Activated naive CD8-positive, alpha-beta T cell treated with anti-CD3 and anti-CD28 coated beads for 36 hours (primary cell): ENCODE results near the gene AMER3. TPM values are rescaled to one million over a fixed set of nuclear protein-coding genes. Genes with fewer than 3 reads are reported as not detected.
"Not testable (repeated sequence)": the region's sequence is repeated elsewhere in the genome, so short reads cannot be mapped to it uniquely, and the experiment has no call there.

Experiments
- DNase-seq: peaks from one replicate; pipeline ENCODE4 v3.0.0; 2021
- H3K27ac Mint-ChIP-seq: one replicate; pipeline ENCODE4 v1.8.0; 2022; ENCODE audit warnings: mild to moderate bottlenecking, moderate library complexity, mixed read lengths
- H3K27me3 Mint-ChIP-seq: one replicate; pipeline ENCODE4 v1.8.0; 2022; ENCODE audit warnings: mild to moderate bottlenecking, mixed read lengths
- H3K36me3 Mint-ChIP-seq: one replicate; pipeline ENCODE4 v1.8.0; 2021; ENCODE audit warnings: mild to moderate bottlenecking, mixed read lengths
- H3K4me1 Mint-ChIP-seq: one replicate; pipeline ENCODE4 v1.8.0; 2021; ENCODE audit warnings: mixed read lengths
- H3K4me3 Mint-ChIP-seq: one replicate; pipeline ENCODE4 v1.8.0; 2022; ENCODE audit warnings: mild to moderate bottlenecking, moderate library complexity, mixed read lengths
- H3K9me3 Mint-ChIP-seq: one replicate; pipeline ENCODE4 v1.8.0; 2022; ENCODE audit warnings: mixed read lengths
- total RNA-seq, 2 experiments: library from RNA; stranded (reverse); gene quantifications; one replicate each; pipeline ENCODE4 v1.2.3, GENCODE V29; 2021

AMER3 gene, protein sequence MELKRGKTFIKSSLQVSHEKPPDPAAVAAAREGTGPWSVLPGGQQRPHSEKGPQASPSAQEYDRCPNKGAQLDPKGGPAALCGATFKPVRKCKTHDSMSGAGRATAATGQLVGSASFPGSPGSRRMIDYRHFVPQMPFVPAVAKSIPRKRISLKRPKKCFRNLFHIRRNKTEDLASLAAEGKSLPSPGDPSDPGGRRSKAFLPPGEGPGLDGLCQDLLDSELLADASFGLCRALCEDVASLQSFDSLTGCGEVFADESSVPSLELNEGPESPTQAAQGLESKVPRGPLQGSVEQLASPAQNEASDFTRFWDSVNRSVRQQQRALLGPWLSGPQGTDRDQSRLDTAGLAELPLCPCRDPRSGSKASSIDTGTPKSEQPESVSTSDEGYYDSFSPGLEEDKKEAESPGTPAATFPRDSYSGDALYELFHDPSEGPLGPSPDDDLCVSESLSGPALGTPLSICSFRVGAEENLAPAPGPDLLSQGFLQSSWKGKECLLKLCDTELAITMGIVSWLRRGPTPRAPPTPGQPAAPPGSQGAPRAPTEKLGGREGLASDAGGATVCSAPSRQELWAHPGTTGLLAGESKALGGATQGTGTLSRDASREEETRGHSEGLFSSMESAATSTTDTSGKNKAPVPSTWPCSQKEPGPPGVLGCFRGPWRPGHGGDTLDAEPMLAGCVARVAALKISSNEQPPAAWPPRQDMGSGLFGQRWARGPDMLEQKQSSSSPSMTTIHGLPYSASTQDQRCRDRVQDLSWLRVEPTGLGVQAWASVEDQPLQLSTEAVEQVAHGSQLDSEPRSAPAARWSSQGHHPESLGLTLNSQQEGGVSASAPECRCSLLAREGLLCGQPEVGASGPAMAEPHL
- not detected for total RNA-seq

DNA sequence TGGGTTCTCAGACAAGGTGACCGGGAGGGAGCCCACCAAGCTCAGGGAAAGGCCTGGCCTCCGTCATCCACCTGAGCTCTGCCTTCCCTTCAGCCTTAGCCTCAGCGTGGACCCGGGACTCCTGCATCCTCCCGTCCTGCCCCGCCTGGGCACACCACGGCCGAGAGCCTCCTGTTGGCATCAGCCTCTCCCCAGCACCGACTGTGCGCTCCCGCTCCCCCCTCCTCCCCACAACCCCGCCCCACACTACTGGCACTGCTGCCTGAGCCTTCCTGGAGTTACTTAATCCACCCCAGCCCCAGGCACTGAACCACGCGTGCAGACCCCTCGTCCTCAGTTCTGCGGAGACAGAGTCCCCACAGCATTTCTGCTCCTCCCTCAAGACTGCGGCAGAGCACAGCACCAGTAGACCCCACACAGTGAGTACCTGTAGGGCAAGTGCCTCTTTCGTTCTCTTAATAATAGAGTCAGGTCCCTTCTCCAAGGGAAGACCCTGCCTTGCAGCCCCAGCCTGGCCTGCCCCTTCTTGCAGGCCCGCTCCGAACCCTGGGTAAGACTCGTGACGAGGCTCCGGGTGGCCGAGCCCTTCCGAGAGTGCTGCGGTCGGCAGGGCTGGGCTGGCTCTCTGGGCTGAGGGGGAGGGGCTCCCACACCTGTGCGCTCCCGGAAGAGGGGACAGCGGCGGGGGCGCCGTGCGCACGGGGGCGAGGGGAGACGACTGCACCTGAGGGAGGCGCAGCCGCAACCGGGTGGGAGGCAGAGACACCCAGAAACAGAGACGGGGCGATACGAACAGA, at the start of gene AMER3:
Gene AMER3 (plus strand): TSS at position 285 of the 797 bp plus-strand sequence. CDS start 6,533 bp downstream, outside the sequence.
- H3K27me3 Mint-ChIP-seq, result peaks cover 65% of the 10 kb centered on the region

DNA sequence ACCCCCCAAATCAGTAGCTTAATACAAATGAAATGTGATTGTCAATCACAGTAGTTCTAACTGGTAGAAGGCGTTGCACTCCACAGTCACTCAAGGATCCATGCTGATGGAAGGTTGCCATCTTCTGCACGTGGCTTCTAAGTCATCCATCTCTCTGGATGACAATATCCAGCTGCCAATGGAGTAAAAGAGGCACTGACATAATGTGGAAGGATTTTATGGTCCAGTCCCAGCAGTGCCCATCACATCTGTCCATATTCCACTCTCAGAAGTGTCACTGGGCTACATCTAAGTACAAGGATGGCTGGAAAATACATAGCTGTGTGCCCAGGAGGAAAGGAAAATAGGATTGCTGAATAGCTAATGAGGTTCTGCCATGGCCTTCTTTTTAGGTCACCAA, 40.5 kb upstream of the AMER3 start:
- not testable (repeated sequence) for H3K4me1 Mint-ChIP-seq, H3K27me3 Mint-ChIP-seq, H3K27ac Mint-ChIP-seq, H3K36me3 Mint-ChIP-seq, H3K4me3 Mint-ChIP-seq, DNase-seq, H3K9me3 Mint-ChIP-seq

More for the DNA sequence above, at the start of gene AMER3:
- Mint-ChIP-seq H3K4me3 (no peak within 1 kb of the TSS), H3K36me3 (no peaks in the 10 kb centered on the region), H3K9me3 (no peaks in the 10 kb centered on the region), H3K4me1 (no peaks in the 10 kb centered on the region), H3K27ac (no peak within 1 kb of the TSS)
- DNase-seq, result no peak

- H3K36me3 Mint-ChIP-seq, result no peaks in the 10 kb centered on the region
- no peak overlapping the region for H3K4me3 Mint-ChIP-seq
- no peak for DNase-seq
- no peaks in the 10 kb centered on the region for H3K4me1 Mint-ChIP-seq
- no peak overlapping the region for H3K27ac Mint-ChIP-seq
- peaks cover 6% of the 10 kb centered on the region for H3K27me3 Mint-ChIP-seq
- H3K9me3 Mint-ChIP-seq, result no peaks in the 10 kb centered on the region
Measured at GRCh38 chr2:130720036-130720435, 35.3 kb upstream of the AMER3 start.

DNA sequence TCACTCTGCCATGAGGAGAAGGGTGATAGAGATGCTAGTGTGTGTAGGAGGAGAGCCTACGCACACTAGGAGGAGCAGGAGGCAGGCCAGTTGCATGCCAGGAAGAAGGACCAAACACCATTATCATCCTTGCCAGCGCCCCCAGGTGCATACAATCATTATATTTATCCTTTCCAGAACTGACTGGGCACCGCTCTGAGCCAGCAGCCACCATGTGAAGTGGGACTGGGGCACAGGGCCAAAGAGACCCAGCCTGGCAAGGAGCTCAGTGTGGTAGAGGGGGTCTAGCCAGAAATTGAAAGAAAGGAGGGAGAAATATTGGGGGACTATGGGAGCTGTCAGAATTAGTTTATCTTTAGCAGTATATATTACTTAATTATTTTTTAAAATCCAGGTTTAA, 34.8 kb upstream of the AMER3 start:
- Mint-ChIP-seq H3K36me3 (no peaks in the 10 kb centered on the region), H3K9me3 (no peaks in the 10 kb centered on the region), H3K27me3 (peaks cover 6% of the 10 kb centered on the region), H3K4me1 (no peaks in the 10 kb centered on the region), H3K27ac (no peak overlapping the region), H3K4me3 (no peak overlapping the region)
- DNase-seq, result no peak

GRCh38 chr2:130724455-130724854, 30.9 kb upstream of the AMER3 start:
- no peak for DNase-seq
- no peaks in the 10 kb centered on the region for H3K36me3 Mint-ChIP-seq
- H3K4me3 Mint-ChIP-seq, result no peak overlapping the region
- peaks cover 6% of the 10 kb centered on the region for H3K27me3 Mint-ChIP-seq
- no peak overlapping the region for H3K27ac Mint-ChIP-seq
- H3K4me1 Mint-ChIP-seq, result peaks cover 1% of the 10 kb centered on the region
- H3K9me3 Mint-ChIP-seq, result no peaks in the 10 kb centered on the region

DNA sequence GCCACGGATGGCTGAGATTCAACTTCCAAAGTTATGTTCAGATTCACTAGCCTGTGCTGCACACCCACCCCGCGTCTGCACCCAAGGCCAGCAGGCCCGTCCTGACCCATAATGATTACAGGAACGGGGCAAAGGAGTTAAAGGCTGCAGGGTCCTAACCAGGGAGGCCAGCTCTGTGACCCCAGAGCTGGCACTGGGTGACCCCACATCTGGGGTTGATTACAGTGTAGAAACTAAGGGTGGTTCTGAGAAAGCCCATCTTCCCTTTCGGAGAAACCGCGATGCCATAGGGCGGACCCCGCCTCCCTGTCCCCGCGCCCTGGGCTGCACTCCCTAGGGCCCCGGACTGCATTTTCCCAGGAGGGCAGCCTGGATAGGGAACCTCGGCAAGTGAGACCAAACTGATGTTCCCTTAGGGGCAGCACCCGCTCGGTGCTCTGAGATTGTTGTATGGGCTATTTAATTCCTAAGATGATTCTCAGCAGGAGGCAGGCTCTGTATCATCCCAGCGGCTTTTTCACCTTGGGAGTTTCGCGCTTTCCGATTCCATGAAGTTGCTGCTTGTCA, 28.6 kb upstream of the AMER3 start:
- no peaks in the 10 kb centered on the region for H3K36me3 Mint-ChIP-seq

DNA sequence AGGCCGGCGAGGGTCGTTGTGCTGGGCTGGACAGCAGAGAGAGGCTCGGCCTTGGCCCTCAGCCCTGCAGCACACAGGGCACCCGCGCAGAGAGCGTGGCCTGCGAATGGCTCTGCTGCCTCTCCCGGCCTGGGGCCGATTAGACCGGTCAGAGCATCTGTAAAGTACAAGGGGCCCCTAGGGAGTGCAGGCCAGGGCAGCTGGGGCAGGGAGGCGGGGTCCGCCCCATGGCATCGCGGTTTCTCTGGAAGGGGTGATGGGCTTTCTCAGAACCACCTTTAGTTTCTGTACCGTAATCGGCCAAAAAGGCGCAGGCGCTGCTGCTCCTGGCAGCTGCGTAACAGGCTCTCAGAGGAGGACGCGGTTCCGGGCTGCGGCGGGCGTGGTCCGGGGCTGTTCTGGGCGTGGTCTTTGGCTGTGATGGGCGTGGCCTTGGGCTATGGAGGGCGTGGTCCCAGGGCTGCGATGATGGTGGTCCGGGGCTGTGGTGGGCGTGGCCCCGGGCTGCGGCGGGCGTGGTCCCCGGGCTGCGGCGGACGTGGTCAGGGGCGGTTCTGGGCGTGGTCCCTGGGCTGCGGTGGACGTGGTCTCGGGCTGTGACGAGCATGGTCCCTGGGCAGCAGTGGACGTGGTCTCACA, 27.9 kb upstream of the AMER3 start:
- Mint-ChIP-seq H3K4me1 (peaks cover 1% of the 10 kb centered on the region), H3K9me3 (no peaks in the 10 kb centered on the region), H3K27me3 (no peaks in the 10 kb centered on the region), H3K4me3 (peak overlapping the region; percentile 68), H3K36me3 (no peaks in the 10 kb centered on the region), H3K27ac (peak overlapping the region; percentile 31)
- DNase-seq, result peak; percentile 90

More for the DNA sequence above, 28.6 kb upstream of the AMER3 start:
- DNase-seq, result no peak
- peak overlapping the region; percentile 68 for H3K4me3 Mint-ChIP-seq
- H3K4me1 Mint-ChIP-seq, result peaks cover 1% of the 10 kb centered on the region
- no peaks in the 10 kb centered on the region for H3K27me3 Mint-ChIP-seq
- H3K27ac Mint-ChIP-seq, result peak overlapping the region; percentile 31
- H3K9me3 Mint-ChIP-seq, result no peaks in the 10 kb centered on the region

- Mint-ChIP-seq H3K4me3 (peak overlapping the region; percentile 50), H3K4me1 (peaks cover 1% of the 10 kb centered on the region), H3K27me3 (no peaks in the 10 kb centered on the region), H3K9me3 (no peaks in the 10 kb centered on the region), H3K27ac (no peak overlapping the region), H3K36me3 (no peaks in the 10 kb centered on the region)
- peak; percentile 25 for DNase-seq
Measured at GRCh38 chr2:130728007-130728454, 27.3 kb upstream of the AMER3 start.

- Mint-ChIP-seq H3K4me1 (peaks cover 1% of the 10 kb centered on the region), H3K9me3 (no peaks in the 10 kb centered on the region), H3K36me3 (no peaks in the 10 kb centered on the region), H3K4me3 (peak within 1 kb of the TSS; percentile 50), H3K27me3 (no peaks in the 10 kb centered on the region), H3K27ac (no peak within 1 kb of the TSS)
- DNase-seq, result no peak
Measured at GRCh38 chr2:130728549-130729316, 26.6 kb upstream of the AMER3 start, which contains the start of gene GPR148. GPR148 (plus strand) TSS chr2:130729070; CDS start chr2:130729152, 82 bp downstream.

- Mint-ChIP-seq H3K27me3 (no peaks in the 10 kb centered on the region), H3K4me1 (peaks cover 1% of the 10 kb centered on the region), H3K9me3 (peaks cover 1% of the 10 kb centered on the region), H3K4me3 (no peak overlapping the region), H3K36me3 (no peaks in the 10 kb centered on the region), H3K27ac (no peak overlapping the region)
- DNase-seq, result no peak
Measured at GRCh38 chr2:130729322-130730299, 25.7 kb upstream of the AMER3 start.

GRCh38 chr2:130732257-130732656, 23.1 kb upstream of the AMER3 start:
- not testable (repeated sequence) for H3K27me3 Mint-ChIP-seq, H3K27ac Mint-ChIP-seq, H3K9me3 Mint-ChIP-seq, H3K36me3 Mint-ChIP-seq, DNase-seq, H3K4me3 Mint-ChIP-seq, H3K4me1 Mint-ChIP-seq

DNA sequence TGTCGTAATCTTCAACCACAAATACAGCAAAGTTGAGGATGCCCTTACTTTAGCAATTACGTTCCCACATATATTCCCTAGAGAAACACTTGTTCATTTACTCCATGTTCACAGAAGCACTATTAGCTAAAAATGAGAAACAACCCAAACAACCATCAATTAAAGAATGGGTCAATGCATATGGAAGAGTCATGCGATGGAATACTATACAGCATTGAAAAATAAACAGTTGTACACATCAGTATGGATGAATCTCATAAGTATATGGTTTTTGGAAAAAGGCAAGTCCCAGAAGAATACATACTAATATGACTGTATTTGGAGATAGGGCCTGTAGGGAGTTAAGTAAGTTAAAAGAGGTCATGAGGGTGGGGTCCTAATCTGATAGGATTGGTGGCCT, 20.1 kb upstream of the AMER3 start:
- DNase-seq, result no peak
- H3K9me3 Mint-ChIP-seq, result peaks cover 7% of the 10 kb centered on the region
- no peaks in the 10 kb centered on the region for H3K36me3 Mint-ChIP-seq
- H3K4me1 Mint-ChIP-seq, result no peaks in the 10 kb centered on the region
- no peak overlapping the region for H3K27ac Mint-ChIP-seq
- H3K27me3 Mint-ChIP-seq, result peaks cover 5% of the 10 kb centered on the region
- no peak overlapping the region for H3K4me3 Mint-ChIP-seq

DNA sequence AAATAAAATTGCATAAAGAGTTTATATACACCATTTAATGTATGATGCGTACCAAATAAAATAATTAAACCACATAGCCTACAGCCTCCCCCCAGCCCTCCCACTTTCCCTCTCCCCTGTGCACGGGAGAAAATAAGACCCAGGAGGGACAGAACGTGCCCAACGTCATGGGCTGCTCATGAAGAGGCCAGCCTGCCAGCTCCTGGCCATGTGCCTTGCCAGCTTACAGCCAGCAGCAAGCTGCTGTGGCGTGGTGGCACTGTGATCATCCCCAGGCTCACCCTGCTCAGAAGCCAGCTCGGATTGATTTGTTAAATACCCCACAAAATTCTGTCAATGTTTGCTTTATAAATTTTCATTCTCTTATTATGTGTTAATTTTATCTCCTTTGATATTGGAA, 18.9 kb upstream of the AMER3 start:
- Mint-ChIP-seq H3K27me3 (peaks cover 13% of the 10 kb centered on the region), H3K27ac (no peak overlapping the region), H3K4me3 (no peak overlapping the region), H3K36me3 (no peaks in the 10 kb centered on the region), H3K9me3 (peaks cover 7% of the 10 kb centered on the region), H3K4me1 (no peaks in the 10 kb centered on the region)
- no peak for DNase-seq
